Stomach (tissue), 9 donors: ENCODE data around the gene IQGAP3. TPM values are rescaled to one million over a fixed set of nuclear protein-coding genes. Genes with fewer than 3 reads are reported as not detected.
A peak's percentile ranks its signal among the peaks of the same experiment; 100 is the strongest.
"Not testable (repeated sequence)": the region's sequence is repeated elsewhere in the genome, so short reads cannot be mapped to it uniquely, and the experiment has no call there.

Experiments used
- DNase-seq, 2 donors: peaks; one replicate each; pipeline versions ENCODE4 v3.0.0 to v3.0.0-alpha.2; 2013 to 2019
- H3K27ac ChIP-seq, 5 donors: fragments of 200-600 bp in 4 of 5; sonication (generic) in 4 of 5; one replicate each; pipeline ENCODE4 v1.5.1; 2013 to 2019; ENCODE audit warnings: mild to moderate bottlenecking in 1 of 5, moderate library complexity in 1 of 5
- H3K27me3 ChIP-seq, 3 donors: fragments of 200-600 bp; sonication (generic); one replicate each; pipeline ENCODE4 v1.5.1; 2017 to 2019; ENCODE audit warnings: mixed run types in 1 of 3
- H3K36me3 ChIP-seq, 4 donors: fragments of 200-600 bp; sonication (generic); 1 replicate in 3 of 4; 2 replicates in 1 of 4; pipeline ENCODE4 v1.5.1; 2016 to 2019
- H3K4me1 ChIP-seq, 4 donors: fragments of 200-600 bp; sonication (generic); one replicate each; pipeline ENCODE4 v1.5.1; 2016 to 2019
- H3K4me3 ChIP-seq, 4 donors: fragments of 200-600 bp; sonication (generic) in 3 of 4; one replicate each; pipeline ENCODE4 v1.5.1; 2016 to 2019; ENCODE audit warnings: mild to moderate bottlenecking in 1 of 4
- H3K9me3 ChIP-seq, 4 donors: fragments of 200-600 bp; sonication (generic); one replicate each; pipeline ENCODE4 v1.5.1; 2016 to 2019
- CTCF ChIP-seq, 7 experiments: fragments of 450-650 bp in 4 of 7; fragments of 200-600 bp in 3 of 7; sonication (generic) in 3 of 7; IDR thresholded peaks; one replicate each; pipeline ENCODE4 v1.5.1; 2016 to 2019; ENCODE audit warnings: antibody characterized with exemption in 7 of 7, control low read depth in 2 of 7, mild to moderate bottlenecking in 1 of 7
- EP300 ChIP-seq: sonication (generic); formaldehyde crosslinking; IDR thresholded peaks from one replicate; pipeline ENCODE4 v1.6.1; 2017; ENCODE audit warnings: antibody characterized with exemption
- POLR2A ChIP-seq, 4 donors: fragments of 450-650 bp; IDR thresholded peaks; one replicate each; pipeline ENCODE4 v1.6.1; 2016; ENCODE audit warnings: antibody characterized with exemption in 4 of 4, control low read depth in 2 of 4, mild to moderate bottlenecking in 1 of 4, moderate library complexity in 1 of 4
- POLR2AphosphoS5 ChIP-seq, 3 donors: sonication (generic); formaldehyde crosslinking; IDR thresholded peaks; one replicate each; pipeline ENCODE4 v1.6.1; 2016; ENCODE audit warnings: antibody characterized with exemption in 3 of 3
- whole genome bisulfite sequencing, 5 donors: extraction: QIAGEN DNeasy Blood & Tissue Kit in 3 of 5; methylation state at CpG; one replicate each; pipeline versions ENCODE4 v1.1.5 to v1.1.7; 2013 to 2018; 5-methylcytosine and 5-hydroxymethylcytosine counted together
- intact Hi-C: fragments of 100-400 bp; cut with DNase I; formaldehyde crosslinking; loops from one replicate; pipeline ENCODE4 v1.15.1; 2023; ENCODE audit warnings: low total_unique reads
- polyA plus RNA-seq, 3 donors: library from polyadenylated mRNA; stranded (reverse); fragments of 200-250 nt; gene quantifications; one replicate each; pipeline ENCODE4 v1.2.3, GENCODE V29; 2013
- total RNA-seq, 5 donors: library from RNA; depleted of rRNA; stranded (reverse); fragments of >200 nt; gene quantifications; one replicate each; pipeline versions ENCODE4 v1.1.0 to v1.2.3, GENCODE V29; 2014 to 2016
- donor health status: healthy with polysubstance abuse.
- donor health status: Bipolar disorder and iron deficiency.
- donor health status: healthy.

IQGAP3 gene
- total and polyA plus RNA-seq, 8 donors: 1.2 to 22.2 (median 9.3) TPM

DNA sequence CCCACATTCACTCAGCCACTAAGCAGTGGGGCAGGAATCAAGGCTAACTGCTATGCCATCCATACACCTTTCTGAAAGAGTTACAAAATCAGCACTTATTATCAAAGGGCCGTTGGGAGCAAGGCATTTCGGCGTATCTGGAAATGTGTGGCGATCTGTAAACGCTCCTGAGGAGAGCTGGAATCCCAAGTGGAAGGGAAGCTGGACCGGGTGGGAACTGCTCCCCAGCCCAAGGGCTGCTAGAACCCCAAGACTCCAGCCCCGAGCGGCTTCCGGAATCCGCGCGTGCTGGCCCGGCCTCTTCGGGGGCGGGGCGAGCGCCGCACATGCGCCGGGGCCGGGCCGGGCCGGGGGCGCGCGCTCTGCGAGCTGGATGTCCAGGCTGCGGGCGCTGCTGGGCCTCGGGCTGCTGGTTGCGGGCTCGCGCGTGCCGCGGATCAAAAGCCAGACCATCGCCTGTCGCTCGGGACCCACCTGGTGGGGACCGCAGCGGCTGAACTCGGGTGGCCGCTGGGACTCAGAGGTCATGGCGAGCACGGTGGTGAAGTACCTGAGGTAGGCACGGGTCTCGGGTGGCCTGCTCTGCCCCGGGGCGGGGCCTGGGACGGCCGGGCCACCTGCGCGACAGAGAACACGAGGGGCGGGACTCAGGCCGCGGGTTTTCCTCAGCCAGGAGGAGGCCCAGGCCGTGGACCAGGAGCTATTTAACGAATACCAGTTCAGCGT, 19.2 kb upstream of the IQGAP3 start, which contains the start of gene NAXE:
NAXE (plus strand) TSS at position 345 of the 726 bp plus-strand sequence; CDS start at position 374, 29 bp downstream.
- no peaks in the 10 kb centered on the region for H3K27me3 ChIP-seq
- H3K9me3 ChIP-seq: no peaks in the 10 kb centered on the region
- 0 to 1% (median 0%) methylated on average over 9 to 60 of the region's 60 CpGs for WGBS, 5 donors
- intact Hi-C loops: no loop called here
- H3K4me3 ChIP-seq: peak within 1 kb of the TSS; percentile 72 to 91 (median 76)
- peaks cover 10 to 23% (median 21%) of the 10 kb centered on the region in 4 donors for H3K4me1 ChIP-seq
- TF ChIP-seq POLR2AphosphoS5 (IDR thresholded peaks at IDR 0.05): peak in 2 of 3 donors; percentile 69 to 79
- TF ChIP-seq POLR2A (IDR thresholded peaks at IDR 0.05): no peak
- H3K36me3 ChIP-seq: peaks cover 10 to 41% (median 36%) of the 10 kb centered on the region in 4 donors
- peak; percentile 80 to 91 for DNase-seq
- H3K27ac ChIP-seq: peak within 1 kb of the TSS; percentile 83 to 90 (median 89)

DNA sequence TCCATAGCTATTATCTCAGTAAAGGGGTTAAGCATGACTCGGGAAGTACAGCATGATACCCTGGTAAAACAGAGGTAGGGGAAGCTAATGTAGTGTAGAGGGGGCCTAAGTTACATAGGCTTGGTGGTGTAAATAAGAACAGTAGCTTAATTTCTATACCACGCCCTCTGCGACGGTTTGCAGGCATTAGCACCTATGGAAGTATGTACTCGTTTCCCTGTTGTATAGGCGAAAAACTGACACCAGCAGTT, 18.7 kb upstream of the IQGAP3 start:
- H3K36me3 ChIP-seq: peaks cover 5 to 36% (median 32%) of the 10 kb centered on the region in 4 donors
- peak overlapping the region; percentile 83 to 90 (median 89) for H3K27ac ChIP-seq
- H3K4me3 ChIP-seq: peak overlapping the region; percentile 72 to 91 (median 76)
- no peak for TF ChIP-seq POLR2A (IDR thresholded peaks at IDR 0.05)
- no peak for TF ChIP-seq EP300
- peaks cover 10 to 23% (median 21%) of the 10 kb centered on the region in 4 donors for H3K4me1 ChIP-seq
- no peaks in the 10 kb centered on the region for H3K27me3 ChIP-seq
- WGBS, 5 donors: 8 to 15% (median 12%) methylated on average over 6 of the region's 6 CpGs
- intact Hi-C loops: no loop called here
- DNase-seq: no peak
- no peaks in the 10 kb centered on the region for H3K9me3 ChIP-seq

GRCh38 chr1:156590326-156591180, 18.2 kb upstream of the IQGAP3 start:
- 79 to 86% (median 82%) methylated on average over 10 of the region's 10 CpGs for WGBS, 5 donors

GRCh38 chr1:156589546-156589945, 17.2 kb upstream of the IQGAP3 start:
- no peak for TF ChIP-seq CTCF (IDR thresholded peaks at IDR 0.05)
- TF ChIP-seq POLR2A (IDR thresholded peaks at IDR 0.05): no peak
- TF ChIP-seq POLR2AphosphoS5 (IDR thresholded peaks at IDR 0.05): no peak
- no peak for TF ChIP-seq EP300
- no peak overlapping the region for H3K4me3 ChIP-seq
- intact Hi-C loops: no loop called here

More at GRCh38 chr1:156590326-156591180, 18.2 kb upstream of the IQGAP3 start:
- Histone ChIP-seq H3K4me1 (peaks cover 10 to 23% (median 21%) of the 10 kb centered on the region in 4 donors), H3K27ac (peak overlapping the region in 4 of 5 donors; percentile 84 to 90 (median 89)), H3K4me3 (peak overlapping the region in 3 of 4 donors; percentile 74 to 91 (median 79)), H3K9me3 (no peaks in the 10 kb centered on the region), H3K36me3 (peaks cover 5 to 31% (median 26%) of the 10 kb centered on the region in 4 donors), H3K27me3 (no peaks in the 10 kb centered on the region)
- intact Hi-C loops: no loop called here
- no peak for DNase-seq
- TF ChIP-seq EP300: no peak

GRCh38 chr1:156587927-156588326, 15.6 kb upstream of the IQGAP3 start:
- H3K27ac ChIP-seq, H3K4me3 ChIP-seq, H3K36me3 ChIP-seq, DNase-seq, H3K27me3 ChIP-seq, H3K9me3 ChIP-seq, intact Hi-C loops: not testable (repeated sequence)
- peaks cover 10 to 29% (median 25%) of the 10 kb centered on the region in 4 donors for H3K4me1 ChIP-seq
- WGBS, 5 donors: 80 to 98% (median 90%) methylated on average over 8 of the region's 8 CpGs

More at GRCh38 chr1:156589546-156589945, 17.2 kb upstream of the IQGAP3 start:
- 56 to 66% (median 58%) methylated on average over 5 of the region's 5 CpGs for WGBS, 5 donors
- no peaks in the 10 kb centered on the region for H3K27me3 ChIP-seq
- DNase-seq: no peak
- peaks cover 10 to 23% (median 21%) of the 10 kb centered on the region in 4 donors for H3K4me1 ChIP-seq
- H3K9me3 ChIP-seq: no peaks in the 10 kb centered on the region
- no peak overlapping the region for H3K27ac ChIP-seq
- peaks cover under 1 to 21% (median 16%) of the 10 kb centered on the region in 4 donors for H3K36me3 ChIP-seq

DNA sequence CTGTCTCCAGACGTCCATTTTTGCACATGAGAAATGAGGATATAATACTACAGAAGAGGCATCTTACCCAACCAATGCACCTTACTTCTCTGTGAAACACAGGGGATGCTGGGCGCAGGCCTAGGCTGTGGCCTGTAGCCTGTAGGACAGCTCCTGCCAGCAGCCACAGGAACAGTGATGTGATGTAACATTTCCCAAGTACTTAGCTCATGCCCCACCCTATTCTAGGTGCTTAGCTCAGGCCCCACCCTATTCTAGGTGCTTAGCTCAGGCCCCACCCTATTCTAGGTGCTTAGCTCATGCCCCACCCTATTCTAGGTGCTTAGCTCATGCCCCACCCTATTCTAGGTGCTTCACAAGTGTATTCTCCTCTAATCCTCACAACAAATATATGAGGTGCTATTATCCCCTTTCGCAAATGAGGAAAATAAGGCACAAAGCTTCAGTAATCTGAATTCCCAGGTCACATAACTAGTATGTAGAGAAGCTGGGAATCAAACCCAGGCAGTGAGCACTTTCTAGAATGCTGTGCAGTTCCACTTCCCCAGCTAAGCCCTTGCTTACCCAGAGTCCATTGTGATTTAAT, 14.6 kb upstream of the IQGAP3 start:
- Histone ChIP-seq H3K36me3 (no peaks in the 10 kb centered on the region), H3K9me3 (no peaks in the 10 kb centered on the region), H3K27ac (no peak overlapping the region), H3K27me3 (no peaks in the 10 kb centered on the region), H3K4me3 (no peak overlapping the region), H3K4me1 (peaks cover 5 to 19% (median 15%) of the 10 kb centered on the region in 4 donors)
- no peak for DNase-seq
- intact Hi-C loops: no loop called here
- 88 to 94% (median 93%) methylated on average over 3 of the region's 3 CpGs for WGBS, 5 donors
- no peak for TF ChIP-seq POLR2A (IDR thresholded peaks at IDR 0.05)
- TF ChIP-seq POLR2AphosphoS5 (IDR thresholded peaks at IDR 0.05): no peak
- no peak for TF ChIP-seq CTCF (IDR thresholded peaks at IDR 0.05)
- TF ChIP-seq EP300: no peak
